GM18907 (cell line): ENCODE results near the gene NVL.
"Not testable (repeated sequence)": the region's sequence is repeated elsewhere in the genome, so short reads cannot be mapped to it uniquely, and the experiment has no call there.

Experiments used
- ATAC-seq: cut with Tn5 transposase; IDR thresholded peaks from one replicate; pipeline ENCODE4 v1.9.1; 2021; ENCODE audit warnings: mild to moderate bottlenecking, moderate library complexity; ENCODE audit not compliant: unreplicated experiment

Gene NVL

GRCh38 chr1:224237119-224237881 is 92.7 kb downstream of the NVL start:
- ATAC-seq: no peak

GRCh38 chr1:224235813-224236493 is 94.0 kb downstream of the NVL start:
- no peak for ATAC-seq

GRCh38 chr1:224234017-224234416 is 96.0 kb downstream of the NVL start:
- no peak for ATAC-seq

GRCh38 chr1:224226849-224227502 is 103.0 kb downstream of the NVL start:
- ATAC-seq: no peak

- no peak for ATAC-seq
These were observed 105.9 kb downstream of the NVL start for GRCh38 chr1:224223819-224224714.

GRCh38 chr1:224219612-224220059 is 110.3 kb downstream of the NVL start:
- ATAC-seq: no peak

- ATAC-seq: no peak
These were observed 110.9 kb downstream of the NVL start for GRCh38 chr1:224219011-224219611.

GRCh38 chr1:224217655-224218623 is 112.0 kb downstream of the NVL start:
- no peak for ATAC-seq

GRCh38 chr1:224216382-224216781 is 113.6 kb downstream of the NVL start:
- ATAC-seq: no peak

- ATAC-seq: no peak
These were observed 116.4 kb downstream of the NVL start for GRCh38 chr1:224213438-224214119.

- no peak for ATAC-seq
These were observed 117.3 kb downstream of the NVL start for GRCh38 chr1:224212618-224213061.

GRCh38 chr1:224211206-224211962 is 118.6 kb downstream of the NVL start:
- no peak for ATAC-seq

GRCh38 chr1:224205931-224206538 is 123.9 kb downstream of the NVL start:
- not testable (repeated sequence) for ATAC-seq

- no peak for ATAC-seq
These were observed 124.5 kb downstream of the NVL start for GRCh38 chr1:224205438-224205840.

- ATAC-seq: no peak
These were observed 126.5 kb downstream of the NVL start for GRCh38 chr1:224203243-224204016.

GRCh38 chr1:224201853-224202252 is 128.1 kb downstream of the NVL start:
- ATAC-seq: no peak

- no peak for ATAC-seq
These were observed 128.6 kb downstream of the NVL start for GRCh38 chr1:224201383-224201782.
